ENCODE measurements around the gene SNRNP40. TPM values are rescaled to one million over a fixed set of nuclear protein-coding genes. Genes with fewer than 3 reads are reported as not detected.

The SNRNP40 gene
- total and polyA plus RNA-seq, 2 of the 13 experiments (the other 11 are each of a cell fraction or from before 2014, with no cell fraction given), result 51.0 to 147 TPM

DNA sequence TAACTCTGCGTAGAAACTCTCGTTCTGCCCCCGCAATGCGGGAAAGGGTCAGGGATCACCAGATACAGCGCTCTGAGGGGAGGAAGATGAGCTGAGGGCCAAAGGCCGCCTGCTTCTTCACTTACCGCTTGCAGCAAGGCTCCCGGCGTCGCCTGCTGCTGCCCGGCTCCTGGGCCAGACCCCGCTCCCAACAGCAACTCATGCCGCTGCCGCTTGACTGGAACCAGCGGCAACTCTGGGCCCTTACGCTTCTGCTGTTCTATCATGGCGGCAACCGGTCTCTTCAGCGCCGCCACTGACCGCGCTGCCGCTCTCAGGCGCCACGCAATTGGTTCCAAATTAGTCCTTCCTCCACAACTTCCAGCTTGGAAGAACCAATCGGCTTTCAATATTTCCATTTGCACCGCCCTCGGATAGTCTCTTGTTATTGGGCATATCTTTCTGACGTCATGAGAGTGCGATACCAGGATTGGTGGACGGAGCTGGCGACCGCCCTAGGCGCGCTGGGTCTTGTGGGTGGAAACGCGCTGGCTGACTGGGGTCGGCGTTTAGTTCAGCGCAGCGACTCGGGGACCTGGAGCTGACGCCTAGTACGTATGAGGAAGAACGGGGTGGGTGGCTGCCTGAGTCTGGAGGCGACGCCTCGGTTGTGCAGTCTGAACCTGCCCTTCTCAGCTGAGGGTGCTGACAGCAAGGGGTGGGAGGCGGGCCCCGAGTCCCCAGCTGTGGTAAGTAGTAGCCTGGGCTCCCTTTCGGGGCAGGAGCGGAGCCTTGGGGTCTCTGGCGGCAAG, at the start of gene SNRNP40, which contains the start of gene ZCCHC17 (continued):
- TF ChIP-seq, protein P1, sequence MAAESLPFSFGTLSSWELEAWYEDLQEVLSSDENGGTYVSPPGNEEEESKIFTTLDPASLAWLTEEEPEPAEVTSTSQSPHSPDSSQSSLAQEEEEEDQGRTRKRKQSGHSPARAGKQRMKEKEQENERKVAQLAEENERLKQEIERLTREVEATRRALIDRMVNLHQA (CRISPR knock-in tag; IDR thresholded peaks at IDR 0.05), result no peak
- TF ChIP-seq DR1 (CRISPR knock-in tag; IDR thresholded peaks at IDR 0.05) (peak; percentile 89), ZNF232 (CRISPR knock-in tag; IDR thresholded peaks at IDR 0.05; ENCODE audit: borderline replicate concordance) (no peak; the same call in 1 of the 2 replicates), HNRNPUL1 (IDR thresholded peaks at IDR 0.05; ENCODE audit: low read depth, low read length) (no peak), MEF2D (CRISPR knock-in tag; IDR thresholded peaks at IDR 0.05) (no peak; the same call in 1 of the 2 replicates), ZNF891 (CRISPR knock-in tag; IDR thresholded peaks at IDR 0.05) (peak; percentile 52; the same call in 1 of the 2 replicates), PLRG1 (conservative IDR thresholded peaks at IDR 0.05) (no peak), ZNF768 (CRISPR knock-in tag; IDR thresholded peaks at IDR 0.05) (no peak), HOXA5 (CRISPR knock-in tag; IDR thresholded peaks at IDR 0.05) (peak; percentile 27), EED (CRISPR knock-in tag; IDR thresholded peaks at IDR 0.05) (no peak), TCF7L2 (IDR thresholded peaks at IDR 0.05; ENCODE audit: low read depth, low read length) (no peak), PRMT3 (CRISPR knock-in tag; IDR thresholded peaks at IDR 0.05; ENCODE audit: borderline replicate concordance, low read depth) (no peak), MAZ (IDR thresholded peaks at IDR 0.05; ENCODE audit: borderline replicate concordance, low read depth, low read length) (no peak), MAZ (CRISPR knock-in tag; IDR thresholded peaks at IDR 0.05; ENCODE audit: low read depth) (peak; percentile 68), NFYC (CRISPR knock-in tag; IDR thresholded peaks at IDR 0.05) (peak; percentile 96), ARID2 (CRISPR knock-in tag; IDR thresholded peaks at IDR 0.05; ENCODE audit: borderline replicate concordance) (no peak), ZNF605 (CRISPR knock-in tag; IDR thresholded peaks at IDR 0.05) (no peak; the same call in 1 of the 2 replicates), RAD51 (IDR thresholded peaks at IDR 0.05; ENCODE audit: borderline replicate concordance) (no peak)
- TF ChIP-seq, protein P2, sequence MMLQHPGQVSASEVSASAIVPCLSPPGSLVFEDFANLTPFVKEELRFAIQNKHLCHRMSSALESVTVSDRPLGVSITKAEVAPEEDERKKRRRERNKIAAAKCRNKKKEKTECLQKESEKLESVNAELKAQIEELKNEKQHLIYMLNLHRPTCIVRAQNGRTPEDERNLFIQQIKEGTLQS (CRISPR knock-in tag; IDR thresholded peaks at IDR 0.05), result no peak
- TF ChIP-seq, protein P3, sequence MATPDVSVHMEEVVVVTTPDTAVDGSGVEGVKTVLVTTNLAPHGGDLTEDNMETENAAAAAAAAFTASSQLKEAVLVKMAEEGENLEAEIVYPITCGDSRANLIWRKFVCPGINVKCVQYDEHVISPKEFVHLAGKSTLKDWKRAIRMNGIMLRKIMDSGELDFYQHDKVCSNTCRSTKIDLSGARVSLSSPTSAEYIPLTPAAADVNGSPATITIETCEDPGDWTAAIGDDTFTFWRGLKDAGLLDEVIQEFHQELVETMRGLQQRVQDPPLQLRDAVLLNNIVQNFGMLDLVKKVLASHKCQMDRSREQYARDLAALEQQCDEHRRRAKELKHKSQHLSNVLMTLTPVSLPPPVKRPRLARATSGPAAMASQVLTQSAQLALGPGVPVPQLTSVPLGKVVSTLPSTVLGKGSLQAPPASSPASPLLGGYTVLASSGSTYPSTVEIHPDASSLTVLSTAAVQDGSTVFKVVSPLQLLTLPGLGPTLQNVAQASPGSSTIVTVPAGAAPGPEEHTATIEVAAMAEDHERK (CRISPR knock-in tag; IDR thresholded peaks at IDR 0.05; ENCODE audit: low read depth), result no peak
- TF ChIP-seq, protein P4, sequence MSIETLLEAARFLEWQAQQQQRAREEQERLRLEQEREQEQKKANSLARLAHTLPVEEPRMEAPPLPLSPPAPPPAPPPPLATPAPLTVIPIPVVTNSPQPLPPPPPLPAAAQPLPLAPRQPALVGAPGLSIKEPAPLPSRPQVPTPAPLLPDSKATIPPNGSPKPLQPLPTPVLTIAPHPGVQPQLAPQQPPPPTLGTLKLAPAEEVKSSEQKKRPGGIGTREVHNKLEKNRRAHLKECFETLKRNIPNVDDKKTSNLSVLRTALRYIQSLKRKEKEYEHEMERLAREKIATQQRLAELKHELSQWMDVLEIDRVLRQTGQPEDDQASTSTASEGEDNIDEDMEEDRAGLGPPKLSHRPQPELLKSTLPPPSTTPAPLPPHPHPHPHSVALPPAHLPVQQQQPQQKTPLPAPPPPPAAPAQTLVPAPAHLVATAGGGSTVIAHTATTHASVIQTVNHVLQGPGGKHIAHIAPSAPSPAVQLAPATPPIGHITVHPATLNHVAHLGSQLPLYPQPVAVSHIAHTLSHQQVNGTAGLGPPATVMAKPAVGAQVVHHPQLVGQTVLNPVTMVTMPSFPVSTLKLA (IDR thresholded peaks at IDR 0.05), result no peak
- TF ChIP-seq, protein P5, sequence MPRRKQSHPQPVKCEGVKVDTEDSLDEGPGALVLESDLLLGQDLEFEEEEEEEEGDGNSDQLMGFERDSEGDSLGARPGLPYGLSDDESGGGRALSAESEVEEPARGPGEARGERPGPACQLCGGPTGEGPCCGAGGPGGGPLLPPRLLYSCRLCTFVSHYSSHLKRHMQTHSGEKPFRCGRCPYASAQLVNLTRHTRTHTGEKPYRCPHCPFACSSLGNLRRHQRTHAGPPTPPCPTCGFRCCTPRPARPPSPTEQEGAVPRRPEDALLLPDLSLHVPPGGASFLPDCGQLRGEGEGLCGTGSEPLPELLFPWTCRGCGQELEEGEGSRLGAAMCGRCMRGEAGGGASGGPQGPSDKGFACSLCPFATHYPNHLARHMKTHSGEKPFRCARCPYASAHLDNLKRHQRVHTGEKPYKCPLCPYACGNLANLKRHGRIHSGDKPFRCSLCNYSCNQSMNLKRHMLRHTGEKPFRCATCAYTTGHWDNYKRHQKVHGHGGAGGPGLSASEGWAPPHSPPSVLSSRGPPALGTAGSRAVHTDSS (CRISPR knock-in tag; conservative IDR thresholded peaks at IDR 0.05), result 0 out of 2 replicates have a peak, but pooled peaks have one; percentile 51

All from HepG2 (cell line).